Measurements from ENCODE around the gene SELENOS. TPM values are rescaled to one million over a fixed set of nuclear protein-coding genes. Genes with fewer than 3 reads are reported as not detected.

The SELENOS gene
- polyA plus RNA-seq, 1 donor from 2014 or later: 136 TPM

DNA sequence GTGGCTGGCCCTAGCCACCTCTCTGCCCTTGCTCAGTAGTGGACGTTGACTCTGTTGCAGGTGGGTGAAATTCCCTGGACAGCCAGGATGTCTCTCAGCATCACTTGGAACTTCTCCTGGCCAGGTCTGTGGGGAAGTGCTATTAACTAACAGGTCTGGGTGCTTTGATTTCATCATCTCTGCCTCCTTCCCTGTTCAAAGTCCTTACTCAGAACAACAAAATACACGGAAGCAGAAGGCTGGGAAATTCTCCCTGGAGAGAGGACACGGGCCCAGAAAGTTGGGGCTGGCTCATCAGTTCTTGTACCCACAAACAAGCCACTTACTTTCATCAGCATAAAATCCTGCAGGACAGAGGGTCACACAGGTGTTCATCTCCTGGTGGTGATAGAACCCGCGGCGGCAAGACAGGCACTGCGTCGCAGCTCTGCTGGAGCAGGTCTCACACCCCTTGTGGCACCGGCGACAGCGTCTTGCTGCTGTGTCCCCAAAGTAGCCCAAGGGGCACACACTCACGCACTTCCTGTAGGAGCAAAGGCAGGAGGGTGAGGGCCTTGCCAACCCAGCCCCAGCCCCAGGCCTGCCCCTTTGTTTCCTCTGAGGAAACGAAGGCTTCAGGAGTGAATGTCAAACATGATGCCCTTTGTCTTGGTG is 47.4 kb upstream of the SELENOS start:
- Histone ChIP-seq H3F3A (ENCODE audit: insufficient read depth, low read length, poor library complexity, severe bottlenecking) (no peaks in the 10 kb centered on the region), H3K27me3 (ENCODE audit: insufficient read depth, low read depth, low read length) (no peaks in the 10 kb centered on the region), H3K4me3 (ENCODE audit: low read length) (no peak overlapping the region), H2AFZ (ENCODE audit: low read depth, low read length) (no peak overlapping the region), H3K9ac (ENCODE audit: low read length) (no peak overlapping the region), H4K20me1 (ENCODE audit: insufficient read depth) (no peaks in the 10 kb centered on the region), H3K27ac (ENCODE audit: low read length) (no peak overlapping the region), H3K9me3 (ENCODE audit: low read length) (no peaks in the 10 kb centered on the region), H3K36me3 (ENCODE audit: insufficient read depth, low read length) (no peaks in the 10 kb centered on the region), H3K9me2 (ENCODE audit: insufficient read depth, low read length) (no peaks in the 10 kb centered on the region), H3K79me2 (replicated peaks; ENCODE audit: insufficient read depth, low read length) (no peaks in the 10 kb centered on the region), H3K4me2 (ENCODE audit: low read length) (no peak overlapping the region)
- TF ChIP-seq SMC3 (conservative IDR thresholded peaks at IDR 0.05; ENCODE audit: poor library complexity) (no peak), TAF1 (IDR thresholded peaks at IDR 0.05; ENCODE audit: low read depth) (no peak), EP300 (conservative IDR thresholded peaks at IDR 0.05; ENCODE audit: poor library complexity, severe bottlenecking) (no peak), RAD21 (conservative IDR thresholded peaks at IDR 0.05) (no peak), POLR2AphosphoS5 (IDR thresholded peaks at IDR 0.05) (no peak), EZH2 (IDR thresholded peaks at IDR 0.05; ENCODE audit: borderline replicate concordance, insufficient read depth, low read length, poor library complexity, severe bottlenecking) (no peak), MXI1 (conservative IDR thresholded peaks at IDR 0.05; ENCODE audit: poor library complexity, severe bottlenecking) (no peak)
- TF ChIP-seq, protein P1, sequence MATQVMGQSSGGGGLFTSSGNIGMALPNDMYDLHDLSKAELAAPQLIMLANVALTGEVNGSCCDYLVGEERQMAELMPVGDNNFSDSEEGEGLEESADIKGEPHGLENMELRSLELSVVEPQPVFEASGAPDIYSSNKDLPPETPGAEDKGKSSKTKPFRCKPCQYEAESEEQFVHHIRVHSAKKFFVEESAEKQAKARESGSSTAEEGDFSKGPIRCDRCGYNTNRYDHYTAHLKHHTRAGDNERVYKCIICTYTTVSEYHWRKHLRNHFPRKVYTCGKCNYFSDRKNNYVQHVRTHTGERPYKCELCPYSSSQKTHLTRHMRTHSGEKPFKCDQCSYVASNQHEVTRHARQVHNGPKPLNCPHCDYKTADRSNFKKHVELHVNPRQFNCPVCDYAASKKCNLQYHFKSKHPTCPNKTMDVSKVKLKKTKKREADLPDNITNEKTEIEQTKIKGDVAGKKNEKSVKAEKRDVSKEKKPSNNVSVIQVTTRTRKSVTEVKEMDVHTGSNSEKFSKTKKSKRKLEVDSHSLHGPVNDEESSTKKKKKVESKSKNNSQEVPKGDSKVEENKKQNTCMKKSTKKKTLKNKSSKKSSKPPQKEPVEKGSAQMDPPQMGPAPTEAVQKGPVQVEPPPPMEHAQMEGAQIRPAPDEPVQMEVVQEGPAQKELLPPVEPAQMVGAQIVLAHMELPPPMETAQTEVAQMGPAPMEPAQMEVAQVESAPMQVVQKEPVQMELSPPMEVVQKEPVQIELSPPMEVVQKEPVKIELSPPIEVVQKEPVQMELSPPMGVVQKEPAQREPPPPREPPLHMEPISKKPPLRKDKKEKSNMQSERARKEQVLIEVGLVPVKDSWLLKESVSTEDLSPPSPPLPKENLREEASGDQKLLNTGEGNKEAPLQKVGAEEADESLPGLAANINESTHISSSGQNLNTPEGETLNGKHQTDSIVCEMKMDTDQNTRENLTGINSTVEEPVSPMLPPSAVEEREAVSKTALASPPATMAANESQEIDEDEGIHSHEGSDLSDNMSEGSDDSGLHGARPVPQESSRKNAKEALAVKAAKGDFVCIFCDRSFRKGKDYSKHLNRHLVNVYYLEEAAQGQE (IDR thresholded peaks at IDR 0.05; ENCODE audit: borderline replicate concordance): no peak
- TF ChIP-seq, protein P2, sequence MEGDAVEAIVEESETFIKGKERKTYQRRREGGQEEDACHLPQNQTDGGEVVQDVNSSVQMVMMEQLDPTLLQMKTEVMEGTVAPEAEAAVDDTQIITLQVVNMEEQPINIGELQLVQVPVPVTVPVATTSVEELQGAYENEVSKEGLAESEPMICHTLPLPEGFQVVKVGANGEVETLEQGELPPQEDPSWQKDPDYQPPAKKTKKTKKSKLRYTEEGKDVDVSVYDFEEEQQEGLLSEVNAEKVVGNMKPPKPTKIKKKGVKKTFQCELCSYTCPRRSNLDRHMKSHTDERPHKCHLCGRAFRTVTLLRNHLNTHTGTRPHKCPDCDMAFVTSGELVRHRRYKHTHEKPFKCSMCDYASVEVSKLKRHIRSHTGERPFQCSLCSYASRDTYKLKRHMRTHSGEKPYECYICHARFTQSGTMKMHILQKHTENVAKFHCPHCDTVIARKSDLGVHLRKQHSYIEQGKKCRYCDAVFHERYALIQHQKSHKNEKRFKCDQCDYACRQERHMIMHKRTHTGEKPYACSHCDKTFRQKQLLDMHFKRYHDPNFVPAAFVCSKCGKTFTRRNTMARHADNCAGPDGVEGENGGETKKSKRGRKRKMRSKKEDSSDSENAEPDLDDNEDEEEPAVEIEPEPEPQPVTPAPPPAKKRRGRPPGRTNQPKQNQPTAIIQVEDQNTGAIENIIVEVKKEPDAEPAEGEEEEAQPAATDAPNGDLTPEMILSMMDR (IDR thresholded peaks at IDR 0.05; ENCODE audit: poor library complexity, severe bottlenecking): no peak

DNA sequence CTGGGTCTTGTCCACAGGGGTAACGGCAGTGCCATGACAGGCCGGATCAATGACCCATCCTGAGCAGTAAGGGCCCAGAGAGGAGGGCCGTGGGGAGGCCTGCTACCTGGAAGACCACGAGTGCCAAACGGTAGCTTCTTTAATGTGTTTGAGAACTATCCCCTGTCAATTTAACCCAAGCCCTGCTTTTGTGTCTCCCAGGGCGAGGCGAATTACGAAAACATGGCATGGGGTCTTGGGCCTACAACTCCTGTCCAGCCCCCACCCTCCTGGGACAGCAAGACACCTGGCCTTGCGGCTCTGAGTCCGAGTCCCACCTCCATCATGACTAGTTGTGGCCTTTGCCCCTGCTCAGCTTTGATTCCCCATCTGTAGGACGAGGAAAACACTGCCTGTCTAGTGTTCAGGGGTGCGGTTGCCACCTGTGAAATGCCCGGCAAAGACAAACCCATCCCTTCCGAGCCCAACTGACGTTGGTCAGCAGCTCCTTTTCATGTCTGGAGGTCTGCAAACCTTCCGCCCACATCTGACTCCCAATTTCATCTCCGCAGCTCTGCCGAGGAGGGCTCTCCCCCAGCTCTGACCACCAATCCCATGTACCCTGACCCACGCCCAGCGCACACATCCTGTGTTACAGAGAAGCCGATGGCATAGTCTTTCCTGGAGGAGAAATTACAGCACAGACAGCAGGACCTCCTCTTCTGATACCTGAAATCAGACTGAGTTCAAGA is 46.7 kb upstream of the SELENOS start:
- H3K27me3 ChIP-seq (ENCODE audit: insufficient read depth, low read depth, low read length): no peaks in the 10 kb centered on the region
- no peaks in the 10 kb centered on the region for H3F3A ChIP-seq (ENCODE audit: insufficient read depth, low read length, poor library complexity, severe bottlenecking)
- H3K9ac ChIP-seq (ENCODE audit: low read length): no peak overlapping the region
- H3K36me3 ChIP-seq (ENCODE audit: insufficient read depth, low read length): no peaks in the 10 kb centered on the region
- H4K20me1 ChIP-seq (ENCODE audit: insufficient read depth): no peaks in the 10 kb centered on the region
- no peak overlapping the region for H3K4me2 ChIP-seq (ENCODE audit: low read length)
- TF ChIP-seq POLR2AphosphoS5 (IDR thresholded peaks at IDR 0.05): no peak
- no peak for TF ChIP-seq EP300 (conservative IDR thresholded peaks at IDR 0.05; ENCODE audit: poor library complexity, severe bottlenecking)
- no peak for TF ChIP-seq TAF1 (IDR thresholded peaks at IDR 0.05; ENCODE audit: low read depth)
- no peak for TF ChIP-seq MXI1 (conservative IDR thresholded peaks at IDR 0.05; ENCODE audit: poor library complexity, severe bottlenecking)
- no peak for TF ChIP-seq SMC3 (conservative IDR thresholded peaks at IDR 0.05; ENCODE audit: poor library complexity)
- no peak for TF ChIP-seq RAD21 (conservative IDR thresholded peaks at IDR 0.05)
- TF ChIP-seq, protein P1 (IDR thresholded peaks at IDR 0.05; ENCODE audit: borderline replicate concordance): no peak
- TF ChIP-seq, protein P2 (IDR thresholded peaks at IDR 0.05; ENCODE audit: poor library complexity, severe bottlenecking): no peak
- no peak for TF ChIP-seq EZH2 (IDR thresholded peaks at IDR 0.05; ENCODE audit: borderline replicate concordance, insufficient read depth, low read length, poor library complexity, severe bottlenecking)
- no peaks in the 10 kb centered on the region for H3K9me2 ChIP-seq (ENCODE audit: insufficient read depth, low read length)
- no peaks in the 10 kb centered on the region for H3K9me3 ChIP-seq (ENCODE audit: low read length)
- no peak overlapping the region for H3K4me3 ChIP-seq (ENCODE audit: low read length)
- no peak overlapping the region for H2AFZ ChIP-seq (ENCODE audit: low read depth, low read length)
- no peaks in the 10 kb centered on the region for H3K79me2 ChIP-seq (replicated peaks; ENCODE audit: insufficient read depth, low read length)
- no peak overlapping the region for H3K27ac ChIP-seq (ENCODE audit: low read length)
